ENCODE results near the gene MEI4.
"Not testable (repeated sequence)": the region's sequence is repeated elsewhere in the genome, so short reads cannot be mapped to it uniquely, and the experiment has no call there.

MEI4 gene

DNA sequence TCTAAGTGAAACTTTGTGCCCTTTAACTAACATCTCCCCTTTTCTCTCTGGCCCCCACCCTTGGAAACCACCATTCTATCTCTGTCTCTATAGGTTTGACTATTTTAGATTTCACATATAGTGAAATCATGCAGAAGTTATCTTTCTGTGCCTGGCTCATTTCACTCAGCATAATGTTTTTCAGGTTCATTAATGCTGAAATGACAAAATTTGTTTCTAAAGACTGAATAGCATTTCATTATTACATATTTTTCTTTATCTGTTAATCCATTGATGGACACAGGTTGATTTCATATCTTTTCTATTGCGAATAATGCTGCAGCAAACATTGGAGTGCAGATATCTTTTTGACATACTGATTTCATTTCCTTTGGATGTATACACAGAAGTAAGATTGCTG, 30.7 kb downstream of the MEI4 start:
- DNase-seq = no peak

DNA sequence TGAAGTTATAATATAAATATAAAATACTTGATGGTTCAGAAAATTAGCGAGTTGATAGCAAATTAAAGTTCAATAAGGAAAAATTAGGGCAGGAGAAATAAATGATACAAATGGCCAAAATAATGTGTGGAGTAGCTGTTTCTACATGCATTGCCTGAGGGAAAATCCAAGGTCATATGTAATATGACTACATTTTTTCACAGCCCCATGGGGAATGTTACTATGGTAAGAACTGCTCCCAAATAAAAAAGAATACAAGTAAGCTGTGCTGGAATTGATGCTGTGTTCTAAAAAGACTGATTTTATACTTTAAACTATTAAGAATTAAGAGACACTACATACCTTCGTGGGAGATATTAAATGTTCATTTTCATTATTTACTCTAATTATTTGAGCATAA, 34.1 kb downstream of the MEI4 start:
- no peak for DNase-seq

DNA sequence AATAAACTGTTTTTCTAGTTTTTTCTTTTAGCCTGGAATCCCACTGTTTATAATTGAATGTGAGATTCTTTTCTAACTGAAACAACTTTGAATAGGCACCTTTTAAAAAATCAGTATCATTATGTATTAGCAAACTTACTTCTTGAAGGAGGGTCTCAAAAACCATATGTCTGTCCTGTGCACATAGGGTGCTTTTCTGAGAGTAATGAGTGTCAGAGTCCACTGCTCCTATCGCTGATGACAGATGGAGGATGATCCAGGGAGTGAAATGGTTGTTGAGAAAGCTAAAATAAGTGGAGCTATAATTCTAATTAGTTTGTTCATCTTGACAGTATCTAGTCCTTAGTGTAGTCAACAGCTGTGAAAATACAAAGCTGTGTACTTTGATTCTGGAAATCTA, 35.8 kb downstream of the MEI4 start:
- no peak for DNase-seq

GRCh38 chr6:77700095-77700494, 47.3 kb downstream of the MEI4 start:
- not testable (repeated sequence) for DNase-seq

- DNase-seq = no peak
Measured at GRCh38 chr6:77707603-77708002, 54.8 kb downstream of the MEI4 start.

- DNase-seq = no peak
Measured at GRCh38 chr6:77715588-77715987, 62.7 kb downstream of the MEI4 start.

DNA sequence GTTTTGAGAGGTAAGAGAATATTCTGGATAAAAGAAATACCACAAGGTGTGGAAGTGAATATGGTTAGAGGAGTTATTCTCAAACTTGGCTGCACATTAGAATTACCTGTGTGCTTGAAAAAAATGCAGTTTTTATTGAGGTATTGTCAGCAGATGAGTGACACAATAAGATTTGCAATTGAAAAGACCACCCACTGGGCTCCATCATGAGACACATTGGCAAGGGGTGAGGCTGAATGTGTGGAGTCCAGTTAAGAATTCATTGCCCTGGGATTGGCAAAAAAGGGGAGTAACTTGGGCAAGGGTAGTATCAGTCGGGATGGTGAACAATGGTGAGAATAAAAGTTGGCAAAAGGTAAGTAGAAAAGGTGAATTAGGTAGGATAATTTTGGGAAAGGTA, 63.5 kb downstream of the MEI4 start:
- no peak for DNase-seq

DNA sequence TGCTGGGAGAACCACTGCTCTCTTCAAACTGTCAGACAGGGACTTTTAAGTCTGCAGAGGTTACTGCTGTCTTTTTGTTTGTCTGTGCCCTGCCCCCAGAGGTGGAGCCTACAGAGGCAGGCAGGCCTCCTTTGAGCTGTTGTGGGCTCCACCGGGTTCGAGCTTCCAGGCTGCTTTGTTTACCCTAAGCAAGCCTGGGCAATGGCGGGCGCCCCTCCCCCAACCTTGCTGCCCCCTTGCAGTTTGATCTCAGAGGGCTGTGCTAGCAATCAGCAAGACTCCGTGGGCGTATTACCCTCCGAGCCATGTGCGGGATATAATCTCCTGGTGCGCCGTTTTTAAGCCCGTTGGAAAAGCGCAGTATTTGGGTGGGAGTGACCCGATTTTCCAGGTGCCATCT, 83.2 kb downstream of the MEI4 start:
- DNase-seq = not testable (repeated sequence)

DNA sequence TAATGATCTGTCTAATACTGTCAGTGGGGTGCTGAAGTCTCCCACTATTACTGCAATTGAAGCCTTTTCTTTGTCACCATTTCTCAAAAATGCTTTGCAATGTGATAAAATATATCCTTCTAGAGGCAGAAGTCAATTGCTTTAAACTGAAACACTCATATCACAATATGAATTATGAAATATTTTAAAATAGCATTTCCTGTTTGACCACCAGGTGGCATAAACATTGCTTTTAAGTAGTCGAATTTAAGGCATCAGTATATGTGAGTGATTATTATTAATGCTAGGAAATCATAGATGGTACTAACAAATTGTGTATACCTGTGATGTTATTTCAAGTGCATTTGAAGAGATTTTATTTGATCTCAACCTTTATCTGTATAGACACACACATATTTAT, 87.5 kb downstream of the MEI4 start:
- no peak for DNase-seq

DNA sequence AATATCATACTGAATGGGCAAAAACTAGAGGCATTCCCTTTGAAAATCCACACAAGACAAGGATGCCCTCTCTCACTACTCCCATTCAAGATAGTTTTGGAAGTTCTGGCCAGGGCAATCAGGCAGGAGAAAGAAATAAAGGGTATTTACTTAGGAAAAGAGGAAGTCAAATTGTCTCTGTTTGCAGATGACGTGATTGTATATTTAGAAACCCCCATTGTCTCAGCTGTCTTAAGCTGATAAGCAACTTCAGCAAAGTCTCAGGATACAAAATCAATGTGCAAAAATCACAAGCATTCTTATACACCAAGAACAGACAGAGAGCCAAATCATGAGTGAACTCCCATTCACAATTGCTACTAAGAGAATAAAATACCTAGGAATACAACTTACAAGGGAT, 99.3 kb downstream of the MEI4 start:
- not testable (repeated sequence) for DNase-seq

- DNase-seq = no peak
Measured at GRCh38 chr6:77762386-77762785, 109.5 kb downstream of the MEI4 start.

DNA sequence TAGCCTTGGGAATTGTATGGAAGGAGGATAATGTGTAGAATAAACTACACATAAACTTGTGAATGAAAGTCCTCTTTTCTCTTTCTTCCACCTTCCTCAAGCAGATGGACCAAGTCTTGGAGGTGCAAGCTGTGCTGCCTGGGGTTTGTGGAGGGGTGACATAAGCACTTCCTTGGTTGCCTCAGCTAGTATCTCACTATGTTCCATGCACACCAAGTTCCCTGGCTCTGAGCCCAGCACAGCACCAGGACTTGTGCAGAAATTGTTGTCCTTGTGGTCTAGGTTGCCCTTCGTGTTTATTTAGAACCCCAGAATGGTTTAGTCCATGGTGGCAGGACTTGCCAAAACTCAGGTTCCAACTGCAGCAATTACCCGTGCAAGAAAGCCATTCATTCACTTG, 110.3 kb downstream of the MEI4 start:
- DNase-seq = no peak

DNA sequence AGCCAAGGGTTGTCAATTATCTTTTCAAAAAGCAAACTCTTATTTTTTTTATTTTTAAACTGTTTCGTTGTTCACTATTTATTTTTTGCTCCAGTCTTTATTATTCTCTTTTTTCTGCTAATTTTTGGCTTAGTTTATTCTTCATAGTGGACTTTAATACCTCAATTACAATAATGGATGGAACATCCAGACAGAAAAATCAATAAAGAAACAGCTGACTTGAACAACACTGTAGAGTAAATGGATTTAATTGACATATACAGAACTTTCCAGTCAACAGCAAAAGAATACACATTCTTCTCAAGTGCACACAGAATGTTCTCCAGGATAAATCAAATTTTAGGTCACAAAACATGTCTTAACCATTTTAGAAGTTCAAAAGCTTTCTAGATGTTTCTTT, 111.5 kb downstream of the MEI4 start:
- no peak for DNase-seq

DNA sequence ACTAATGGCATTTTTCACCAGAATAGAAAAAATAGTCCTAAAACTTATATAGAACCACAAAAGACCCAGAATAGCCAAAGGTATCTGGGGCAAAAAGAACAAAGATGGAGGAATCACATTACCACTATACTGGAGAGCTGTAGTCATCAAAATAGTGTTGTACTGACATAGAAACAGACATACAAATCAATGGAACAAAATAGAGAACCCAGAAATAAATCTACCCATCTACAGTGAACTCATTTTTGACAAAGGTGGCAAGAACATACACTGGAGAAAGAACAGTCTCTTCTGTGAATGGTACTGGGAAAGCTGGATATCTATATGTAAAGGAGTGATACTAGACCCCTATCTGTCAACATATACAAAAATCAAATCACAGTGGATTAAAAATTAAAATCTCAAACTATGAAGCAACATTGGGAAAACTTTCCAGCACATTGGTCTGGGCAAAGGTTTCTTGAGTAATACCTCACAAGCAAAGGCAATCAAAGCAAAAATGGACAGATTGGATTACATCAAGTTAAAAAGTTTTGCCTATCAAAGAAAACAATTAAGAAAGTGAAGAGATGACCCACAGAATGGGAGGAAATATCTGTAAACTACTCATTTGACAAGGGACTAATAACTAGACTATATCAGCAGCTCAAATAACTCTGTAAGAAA, 120.5 kb downstream of the MEI4 start:
- no peak for DNase-seq

DNA sequence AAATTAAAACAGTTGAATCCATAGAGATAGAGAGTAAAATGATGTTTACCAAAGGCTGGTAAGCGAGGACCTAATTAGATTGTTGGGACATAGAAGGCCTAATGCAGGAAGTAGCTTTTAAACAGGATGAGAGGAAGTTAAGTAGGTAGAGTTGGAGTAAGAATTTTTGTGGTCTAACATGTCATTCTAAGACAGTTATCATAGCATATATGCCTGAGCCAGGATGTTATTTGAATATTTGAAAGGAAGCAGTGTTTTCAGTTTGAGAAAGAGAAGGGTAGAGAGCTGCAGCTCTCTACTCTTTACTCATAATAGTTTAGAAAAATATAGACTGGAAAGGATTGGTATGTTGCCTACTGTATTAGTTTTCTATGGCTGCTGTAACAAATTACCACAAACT, 121.6 kb downstream of the MEI4 start:
- no peak for DNase-seq

DNA sequence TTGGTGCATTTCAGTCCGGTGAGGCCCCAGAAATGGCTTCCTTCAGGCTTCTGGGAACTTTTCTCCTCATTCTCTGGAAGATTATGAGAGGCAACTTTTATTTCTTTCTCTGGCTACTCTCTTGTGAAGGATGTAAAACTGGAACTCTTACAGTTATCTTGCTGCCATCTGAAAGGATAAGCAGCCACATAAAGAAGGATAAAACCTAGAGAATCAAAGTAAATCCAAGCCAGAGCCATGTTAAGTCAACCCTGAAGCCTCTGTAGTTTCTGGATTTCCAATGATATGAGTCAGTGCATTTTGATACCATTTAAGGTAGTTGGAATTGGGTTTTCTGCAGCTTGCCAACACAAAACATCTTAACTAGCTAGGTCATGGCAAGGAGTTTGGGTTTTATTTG, 123.6 kb downstream of the MEI4 start:
- no peak for DNase-seq

GRCh38 chr6:77778527-77778926, 125.7 kb downstream of the MEI4 start:
- DNase-seq = no peak

GRCh38 chr6:77786935-77787629, 134.2 kb downstream of the MEI4 start:
- DNase-seq = no peak

DNA sequence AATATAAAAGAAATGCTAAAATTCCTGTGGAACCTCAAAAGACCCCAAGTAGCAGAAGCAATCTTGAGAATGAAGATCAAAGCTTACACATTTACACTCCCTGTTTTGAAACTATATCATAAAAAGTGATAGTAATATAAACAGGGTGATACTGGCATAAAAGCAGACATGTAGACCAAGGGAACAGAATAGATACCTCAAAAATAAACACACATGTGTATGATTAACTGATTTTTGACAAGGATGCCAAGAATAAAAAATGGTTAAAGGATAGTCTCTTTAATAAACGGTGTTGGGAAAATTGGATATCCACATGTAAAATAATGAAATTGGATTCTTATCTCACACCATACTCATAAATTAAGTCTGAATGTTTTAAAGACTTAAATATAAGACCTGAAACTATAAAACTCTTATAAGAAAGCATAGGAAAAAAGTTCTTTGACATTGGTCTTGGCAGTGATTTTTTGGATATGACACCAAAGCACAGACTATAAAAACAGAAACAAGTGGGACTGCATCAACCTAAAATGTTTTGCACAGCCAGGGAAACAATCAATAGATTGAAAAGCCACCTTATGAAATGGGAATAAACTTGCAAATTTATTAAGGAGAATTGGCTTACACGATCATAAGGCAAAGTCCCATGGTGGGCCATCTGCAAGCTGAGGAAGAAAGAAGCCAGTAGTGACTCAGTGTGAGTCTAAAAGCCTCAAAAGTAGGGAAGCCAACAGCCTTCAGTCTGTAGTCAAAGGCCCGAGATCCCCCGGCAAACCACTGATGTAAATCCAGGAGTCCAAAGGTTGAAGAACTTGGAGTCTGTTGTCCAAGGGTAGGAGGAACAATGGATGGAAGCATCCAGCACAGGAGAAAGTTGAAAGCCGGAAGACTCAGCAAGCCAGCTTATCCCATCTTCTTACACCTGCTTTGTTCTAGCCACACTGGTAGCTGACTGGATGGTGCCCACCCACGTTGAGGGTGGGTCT, 144.3 kb downstream of the MEI4 start:
- no peak for DNase-seq

GRCh38 chr6:77812304-77812703, 159.5 kb downstream of the MEI4 start:
- DNase-seq = no peak

DNA sequence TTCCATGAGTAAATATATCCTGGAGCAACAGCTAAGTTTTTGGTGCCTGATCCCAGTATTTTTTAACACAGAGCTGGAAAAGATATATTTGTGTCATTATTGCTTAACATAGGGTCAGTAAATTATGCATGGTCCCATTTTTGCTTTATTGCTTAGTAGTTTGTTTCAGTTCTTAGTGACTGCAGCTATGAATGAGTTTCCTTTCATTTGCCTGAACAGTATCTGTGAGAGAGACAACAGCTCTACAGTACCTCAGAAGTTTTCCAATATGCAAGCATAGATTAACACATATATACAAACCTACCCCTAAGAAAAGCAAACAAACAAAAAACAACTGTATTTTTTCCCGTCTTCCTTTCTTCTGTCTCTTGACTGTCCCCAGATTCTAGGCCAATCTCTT, 160.3 kb downstream of the MEI4 start:
- DNase-seq = no peak

- DNase-seq = no peak
Measured at GRCh38 chr6:77814119-77814518, 161.3 kb downstream of the MEI4 start.

DNA sequence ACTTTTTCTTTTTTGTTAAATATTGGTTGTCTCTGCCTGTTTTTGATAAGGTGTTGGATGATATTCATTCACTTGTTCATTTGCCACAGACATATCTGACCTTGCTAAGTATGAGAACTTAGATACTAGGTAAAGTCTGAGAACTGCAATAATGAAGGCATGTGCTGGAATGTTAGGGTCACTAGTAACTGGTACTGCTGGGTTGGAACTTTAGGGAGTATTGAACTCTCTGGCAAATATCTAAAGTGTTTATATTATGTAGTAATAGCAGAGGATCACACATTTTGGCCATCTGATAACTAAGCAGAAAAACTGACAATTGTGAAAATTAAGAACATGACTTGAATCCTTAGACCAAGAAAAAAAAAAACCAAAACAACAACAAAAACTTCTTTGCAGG, 162.7 kb downstream of the MEI4 start:
- no peak for DNase-seq

DNA sequence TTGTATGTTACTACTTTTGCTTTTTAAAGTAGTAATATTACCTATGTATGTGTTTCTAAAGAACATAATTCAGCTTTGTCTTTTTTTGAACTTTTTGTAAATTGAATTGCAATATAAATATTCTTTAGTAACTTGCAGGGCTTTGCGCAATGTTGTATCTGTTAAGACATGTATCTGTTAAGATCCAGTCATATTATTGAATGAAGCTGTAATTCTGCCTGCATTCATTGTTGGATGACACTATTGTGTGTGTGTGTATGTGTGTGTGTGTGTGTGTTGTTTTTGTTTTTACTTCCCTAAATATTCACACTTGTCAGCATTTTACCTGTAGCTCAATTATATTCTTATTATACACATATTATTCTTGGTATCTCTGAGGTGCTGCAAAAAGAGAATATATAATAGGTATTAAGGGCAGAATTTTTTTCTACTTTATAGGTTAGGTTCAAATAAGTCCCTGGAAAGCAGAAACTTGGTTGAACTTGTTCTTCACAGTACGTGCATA, 164.0 kb downstream of the MEI4 start:
- no peak for DNase-seq

Data from NCI-H1417 treated with DMSO at 0.1 percent for 48 hours (cell line).